Body of pancreas (tissue), 4 donors: Measurements from ENCODE around the gene UNCX.
"Not testable (repeated sequence)": the region's sequence is repeated elsewhere in the genome, so short reads cannot be mapped to it uniquely, and the experiment has no call there.

ENCODE experiments used
- POLR2A ChIP-seq, 3 donors: fragments of 450-650 bp; IDR thresholded peaks; one replicate each; pipeline ENCODE4 v1.6.1; 2016; ENCODE audit warnings: antibody characterized with exemption in 3 of 3, mild to moderate bottlenecking in 2 of 3
- TF ChIP-seq, protein P1 (sequence below), 7 experiments: fragments of 450-650 bp in 4 of 7; fragments of 200-600 bp in 3 of 7; sonication (generic) in 3 of 7; IDR thresholded peaks; one replicate each; pipeline ENCODE4 v1.5.1; 2016 to 2019; ENCODE audit warnings: antibody characterized with exemption in 7 of 7

DNA sequence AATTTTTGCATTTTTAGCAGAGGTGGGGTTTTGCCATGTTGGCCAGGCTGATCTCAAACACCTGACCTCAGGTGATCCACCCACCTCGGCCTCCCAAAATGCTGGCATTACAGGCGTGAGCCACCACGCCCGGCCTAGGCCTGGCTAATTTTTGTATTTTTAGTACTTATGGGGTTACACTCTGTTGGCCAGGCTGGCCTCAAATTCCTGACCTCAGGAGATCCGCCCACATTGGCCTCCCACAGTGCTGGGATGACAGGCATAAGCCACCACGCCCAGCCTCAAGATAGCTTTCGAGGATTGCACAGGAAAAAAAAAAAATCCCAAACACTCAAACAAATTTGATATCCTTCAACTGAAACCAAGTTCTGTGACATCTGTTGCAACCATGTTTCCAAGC is 26.9 kb upstream of the UNCX start:
- TF ChIP-seq POLR2A (IDR thresholded peaks at IDR 0.05): not testable (repeated sequence)
- TF ChIP-seq, protein P1, sequence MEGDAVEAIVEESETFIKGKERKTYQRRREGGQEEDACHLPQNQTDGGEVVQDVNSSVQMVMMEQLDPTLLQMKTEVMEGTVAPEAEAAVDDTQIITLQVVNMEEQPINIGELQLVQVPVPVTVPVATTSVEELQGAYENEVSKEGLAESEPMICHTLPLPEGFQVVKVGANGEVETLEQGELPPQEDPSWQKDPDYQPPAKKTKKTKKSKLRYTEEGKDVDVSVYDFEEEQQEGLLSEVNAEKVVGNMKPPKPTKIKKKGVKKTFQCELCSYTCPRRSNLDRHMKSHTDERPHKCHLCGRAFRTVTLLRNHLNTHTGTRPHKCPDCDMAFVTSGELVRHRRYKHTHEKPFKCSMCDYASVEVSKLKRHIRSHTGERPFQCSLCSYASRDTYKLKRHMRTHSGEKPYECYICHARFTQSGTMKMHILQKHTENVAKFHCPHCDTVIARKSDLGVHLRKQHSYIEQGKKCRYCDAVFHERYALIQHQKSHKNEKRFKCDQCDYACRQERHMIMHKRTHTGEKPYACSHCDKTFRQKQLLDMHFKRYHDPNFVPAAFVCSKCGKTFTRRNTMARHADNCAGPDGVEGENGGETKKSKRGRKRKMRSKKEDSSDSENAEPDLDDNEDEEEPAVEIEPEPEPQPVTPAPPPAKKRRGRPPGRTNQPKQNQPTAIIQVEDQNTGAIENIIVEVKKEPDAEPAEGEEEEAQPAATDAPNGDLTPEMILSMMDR (IDR thresholded peaks at IDR 0.05): not testable (repeated sequence)
